ENCODE data around the gene GABRP.
"Not testable (repeated sequence)": the region's sequence is repeated elsewhere in the genome, so short reads cannot be mapped to it uniquely, and the experiment has no call there.

Gene GABRP

DNA sequence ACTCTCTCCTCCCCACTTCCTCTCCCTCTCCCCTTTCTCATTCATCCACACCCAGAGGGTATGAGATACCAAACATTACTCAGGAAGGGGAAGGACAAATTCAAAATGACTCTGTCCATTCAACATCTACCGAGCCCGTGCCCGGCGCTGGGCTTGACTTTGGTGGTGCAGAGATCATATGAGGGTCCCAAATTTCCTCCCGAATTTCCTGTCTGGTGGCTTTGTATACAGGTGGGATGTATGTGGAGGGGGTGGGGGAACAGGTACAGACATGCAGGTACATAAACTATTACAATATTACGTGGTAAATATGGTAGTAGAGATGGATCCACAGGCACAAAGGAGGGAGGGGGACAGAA, 21.8 kb upstream of the GABRP start:
- peak overlapping the region; percentile 76 for H3K56ac ChIP-seq (ENCODE audit: low read length)
- peak overlapping the region; percentile 78 for H3K18ac ChIP-seq (ENCODE audit: low read length)
- H2BK120ac ChIP-seq (ENCODE audit: low read depth, low read length) = peak overlapping the region; percentile 49
- WGBS (ENCODE audit: extremely low coverage, insufficient coverage, low lambda C conversion rate) = no CpG with 5 or more reads among the region's 6 CpGs
- H3K4me2 ChIP-seq (ENCODE audit: low read length) = no peak overlapping the region
- H3K23ac ChIP-seq (ENCODE audit: low read length) = peak overlapping the region; percentile 89
- H3K9ac ChIP-seq (ENCODE audit: low read length) = peak overlapping the region; percentile 10
- H3K4ac ChIP-seq (ENCODE audit: low read depth, low read length) = peak overlapping the region; percentile 71
- no peaks in the 10 kb centered on the region for H3K79me2 ChIP-seq (ENCODE audit: control insufficient read depth, insufficient read depth, low read length)
- H2BK15ac ChIP-seq (replicated peaks; ENCODE audit: low read depth) = no peak overlapping the region
- no peak overlapping the region for H2AK5ac ChIP-seq (ENCODE audit: low read length)
- no peak overlapping the region for H4K8ac ChIP-seq (ENCODE audit: low read depth, low read length)
- H3K36me3 ChIP-seq (ENCODE audit: control insufficient read depth, insufficient read depth, low read length) = peaks cover 5% of the 10 kb centered on the region
- no peaks in the 10 kb centered on the region for H3K79me1 ChIP-seq (ENCODE audit: low read length)
- no peak overlapping the region for H4K5ac ChIP-seq (ENCODE audit: low read length)
- peak overlapping the region; percentile 70 for H3K27ac ChIP-seq (ENCODE audit: low read depth, low read length)
- no peak for DNase-seq
- H2BK5ac ChIP-seq (ENCODE audit: low read length) = peak overlapping the region; percentile 31
- H3K4me1 ChIP-seq (ENCODE audit: control insufficient read depth, low read depth, low read length) = peaks cover 19% of the 10 kb centered on the region
- H3K4me3 ChIP-seq (ENCODE audit: low read length) = no peak overlapping the region
- H3K27me3 ChIP-seq (ENCODE audit: insufficient read depth, low read length, poor library complexity) = no peaks in the 10 kb centered on the region

DNA sequence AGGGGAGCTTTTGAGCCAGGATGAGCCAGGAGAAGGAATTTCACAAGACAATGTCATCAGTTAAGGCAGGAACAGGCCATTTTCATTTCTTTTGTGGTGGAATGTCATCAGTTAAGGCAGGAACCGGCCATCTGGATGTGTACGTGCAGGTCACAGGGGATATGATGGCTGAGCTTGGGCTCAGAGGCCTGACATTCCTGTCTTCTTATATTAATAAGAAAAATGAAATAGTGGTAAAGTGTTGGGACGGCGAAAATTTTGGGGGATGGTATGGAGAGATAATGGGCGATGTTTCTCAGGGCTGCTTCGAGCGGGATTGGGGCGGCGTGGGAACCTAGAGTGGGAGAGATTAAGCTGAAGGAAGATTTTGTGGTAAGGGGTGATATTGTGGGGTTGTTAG, 21.2 kb upstream of the GABRP start:
- not testable (repeated sequence) for H3K79me1 ChIP-seq (ENCODE audit: low read length); H3K4me3 ChIP-seq (ENCODE audit: low read length); H2BK15ac ChIP-seq (replicated peaks; ENCODE audit: low read depth); H3K27ac ChIP-seq (ENCODE audit: low read depth, low read length); H3K4ac ChIP-seq (ENCODE audit: low read depth, low read length); H4K8ac ChIP-seq (ENCODE audit: low read depth, low read length); H3K36me3 ChIP-seq (ENCODE audit: control insufficient read depth, insufficient read depth, low read length); H3K4me2 ChIP-seq (ENCODE audit: low read length); H3K9ac ChIP-seq (ENCODE audit: low read length); H2BK5ac ChIP-seq (ENCODE audit: low read length); H2BK120ac ChIP-seq (ENCODE audit: low read depth, low read length); DNase-seq; H3K18ac ChIP-seq (ENCODE audit: low read length); H2AK5ac ChIP-seq (ENCODE audit: low read length); H3K56ac ChIP-seq (ENCODE audit: low read length); H3K79me2 ChIP-seq (ENCODE audit: control insufficient read depth, insufficient read depth, low read length); H3K27me3 ChIP-seq (ENCODE audit: insufficient read depth, low read length, poor library complexity); H4K5ac ChIP-seq (ENCODE audit: low read length); H3K23ac ChIP-seq (ENCODE audit: low read length)
- WGBS (ENCODE audit: extremely low coverage, insufficient coverage, low lambda C conversion rate) = no CpG with 5 or more reads among the region's 9 CpGs
- H3K4me1 ChIP-seq (ENCODE audit: control insufficient read depth, low read depth, low read length) = peaks cover 19% of the 10 kb centered on the region

DNA sequence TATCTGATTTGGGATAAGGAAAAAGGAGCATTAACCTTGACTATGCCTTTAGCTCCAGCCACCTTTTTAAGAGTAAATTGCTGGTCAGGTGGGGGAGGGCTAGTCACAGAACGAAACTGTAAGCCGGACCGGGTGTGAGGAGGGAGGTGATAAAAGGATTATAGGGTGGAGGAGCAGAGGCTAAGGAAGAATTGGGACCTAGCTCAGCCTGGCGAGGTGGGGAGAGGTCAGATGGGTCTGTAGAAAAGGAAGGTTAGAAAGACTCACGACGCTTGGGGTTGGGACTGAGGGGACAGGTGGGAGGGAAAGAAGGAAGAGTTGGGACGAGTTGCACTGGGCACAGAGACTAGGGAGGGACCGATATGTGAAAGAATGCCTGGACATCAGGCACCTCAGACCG, 17.7 kb upstream of the GABRP start:
- not testable (repeated sequence) for H4K5ac ChIP-seq (ENCODE audit: low read length); H3K18ac ChIP-seq (ENCODE audit: low read length); H3K27me3 ChIP-seq (ENCODE audit: insufficient read depth, low read length, poor library complexity); H3K36me3 ChIP-seq (ENCODE audit: control insufficient read depth, insufficient read depth, low read length); H3K9ac ChIP-seq (ENCODE audit: low read length); H3K4ac ChIP-seq (ENCODE audit: low read depth, low read length); H3K4me2 ChIP-seq (ENCODE audit: low read length); H3K79me2 ChIP-seq (ENCODE audit: control insufficient read depth, insufficient read depth, low read length); H4K8ac ChIP-seq (ENCODE audit: low read depth, low read length); H3K4me3 ChIP-seq (ENCODE audit: low read length); H3K79me1 ChIP-seq (ENCODE audit: low read length); H2BK120ac ChIP-seq (ENCODE audit: low read depth, low read length); H2BK15ac ChIP-seq (replicated peaks; ENCODE audit: low read depth); H2BK5ac ChIP-seq (ENCODE audit: low read length); H2AK5ac ChIP-seq (ENCODE audit: low read length); H3K23ac ChIP-seq (ENCODE audit: low read length)
- no CpG with 5 or more reads among the region's 9 CpGs for WGBS (ENCODE audit: extremely low coverage, insufficient coverage, low lambda C conversion rate)
- peak overlapping the region; percentile 36 for H3K27ac ChIP-seq (ENCODE audit: low read depth, low read length)
- peaks cover 14% of the 10 kb centered on the region for H3K4me1 ChIP-seq (ENCODE audit: control insufficient read depth, low read depth, low read length)
- peak overlapping the region; percentile 67 for H3K56ac ChIP-seq (ENCODE audit: low read length)
- peak; percentile 50 for DNase-seq

DNA sequence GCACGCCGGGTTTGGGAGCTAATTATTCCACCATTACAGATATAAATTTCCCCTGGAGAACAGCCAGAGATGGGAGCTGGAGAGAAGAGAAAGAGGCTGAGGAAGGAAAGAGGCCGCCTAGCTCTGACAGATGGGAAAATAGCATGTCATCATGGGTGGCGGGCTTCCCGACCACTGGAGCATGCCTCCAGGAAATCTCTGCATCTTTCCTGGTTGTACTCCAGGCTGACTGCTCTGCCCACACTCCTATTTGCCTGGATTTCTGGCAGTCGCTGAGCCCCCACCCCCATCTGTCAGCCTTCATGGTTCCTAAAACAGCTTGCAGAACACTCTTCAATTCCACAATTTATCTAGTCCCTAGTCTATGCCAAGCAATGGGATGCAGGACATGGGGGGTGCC, 14.3 kb upstream of the GABRP start:
- Histone ChIP-seq H4K8ac (ENCODE audit: low read depth, low read length) (no peak overlapping the region), H3K79me1 (ENCODE audit: low read length) (no peaks in the 10 kb centered on the region), H3K18ac (ENCODE audit: low read length) (peak overlapping the region; percentile 72), H2BK5ac (ENCODE audit: low read length) (no peak overlapping the region), H3K27ac (ENCODE audit: low read depth, low read length) (no peak overlapping the region), H3K56ac (ENCODE audit: low read length) (no peak overlapping the region), H3K23ac (ENCODE audit: low read length) (no peak overlapping the region), H2BK120ac (ENCODE audit: low read depth, low read length) (peak overlapping the region; percentile 40), H2AK5ac (ENCODE audit: low read length) (no peak overlapping the region), H3K4me1 (ENCODE audit: control insufficient read depth, low read depth, low read length) (peaks cover 8% of the 10 kb centered on the region), H3K79me2 (ENCODE audit: control insufficient read depth, insufficient read depth, low read length) (no peaks in the 10 kb centered on the region), H3K36me3 (ENCODE audit: control insufficient read depth, insufficient read depth, low read length) (no peaks in the 10 kb centered on the region), H3K4ac (ENCODE audit: low read depth, low read length) (no peak overlapping the region), H4K5ac (ENCODE audit: low read length) (no peak overlapping the region), H3K9ac (ENCODE audit: low read length) (no peak overlapping the region), H2BK15ac (replicated peaks; ENCODE audit: low read depth) (no peak overlapping the region), H3K4me2 (ENCODE audit: low read length) (no peak overlapping the region), H3K27me3 (ENCODE audit: insufficient read depth, low read length, poor library complexity) (no peaks in the 10 kb centered on the region), H3K4me3 (ENCODE audit: low read length) (no peak overlapping the region)
- DNase-seq = no peak
- no CpG with 5 or more reads among the region's 6 CpGs for whole genome bisulfite sequencing (ENCODE audit: extremely low coverage, insufficient coverage, low lambda C conversion rate)

DNA sequence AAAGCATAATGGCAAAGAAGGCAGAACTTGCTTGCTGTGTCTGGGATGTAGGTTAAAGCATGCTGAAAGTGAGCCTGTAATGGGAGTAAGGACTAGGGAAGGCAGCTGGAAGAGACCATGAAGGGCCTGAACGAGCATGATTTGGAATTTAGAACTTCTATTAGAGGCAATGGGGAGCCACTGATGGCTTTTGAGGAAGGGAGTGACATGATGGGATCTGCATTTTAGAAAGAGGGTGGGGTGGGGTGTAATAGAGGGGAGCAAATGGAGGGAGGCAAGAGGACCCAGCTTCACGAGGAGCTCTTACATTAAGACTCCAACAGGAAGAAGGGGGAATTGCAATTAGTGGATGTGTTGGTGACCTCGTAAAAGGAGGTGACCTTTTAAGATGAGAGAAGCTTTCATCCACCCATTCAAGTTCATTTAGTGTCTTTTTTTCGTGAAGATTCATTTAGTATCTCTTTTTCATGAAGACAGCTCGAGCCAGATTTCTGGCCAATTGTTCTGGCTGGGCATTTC, 13.6 kb upstream of the GABRP start:
- Histone ChIP-seq H4K8ac (ENCODE audit: low read depth, low read length) (no peak overlapping the region), H2AK5ac (ENCODE audit: low read length) (no peak overlapping the region), H3K36me3 (ENCODE audit: control insufficient read depth, insufficient read depth, low read length) (no peaks in the 10 kb centered on the region), H3K4me1 (ENCODE audit: control insufficient read depth, low read depth, low read length) (peaks cover 8% of the 10 kb centered on the region), H3K56ac (ENCODE audit: low read length) (peak overlapping the region; percentile 22), H3K79me1 (ENCODE audit: low read length) (no peaks in the 10 kb centered on the region), H2BK15ac (replicated peaks; ENCODE audit: low read depth) (no peak overlapping the region), H3K27me3 (ENCODE audit: insufficient read depth, low read length, poor library complexity) (no peaks in the 10 kb centered on the region), H4K5ac (ENCODE audit: low read length) (no peak overlapping the region), H3K4ac (ENCODE audit: low read depth, low read length) (no peak overlapping the region), H3K18ac (ENCODE audit: low read length) (no peak overlapping the region), H3K4me2 (ENCODE audit: low read length) (no peak overlapping the region), H2BK120ac (ENCODE audit: low read depth, low read length) (no peak overlapping the region), H3K23ac (ENCODE audit: low read length) (no peak overlapping the region), H3K27ac (ENCODE audit: low read depth, low read length) (no peak overlapping the region), H3K4me3 (ENCODE audit: low read length) (no peak overlapping the region), H2BK5ac (ENCODE audit: low read length) (peak overlapping the region; percentile 14), H3K79me2 (ENCODE audit: control insufficient read depth, insufficient read depth, low read length) (no peaks in the 10 kb centered on the region), H3K9ac (ENCODE audit: low read length) (no peak overlapping the region)
- DNase-seq = no peak
- WGBS (ENCODE audit: extremely low coverage, insufficient coverage, low lambda C conversion rate) = no CpG with 5 or more reads among the region's 5 CpGs

DNA sequence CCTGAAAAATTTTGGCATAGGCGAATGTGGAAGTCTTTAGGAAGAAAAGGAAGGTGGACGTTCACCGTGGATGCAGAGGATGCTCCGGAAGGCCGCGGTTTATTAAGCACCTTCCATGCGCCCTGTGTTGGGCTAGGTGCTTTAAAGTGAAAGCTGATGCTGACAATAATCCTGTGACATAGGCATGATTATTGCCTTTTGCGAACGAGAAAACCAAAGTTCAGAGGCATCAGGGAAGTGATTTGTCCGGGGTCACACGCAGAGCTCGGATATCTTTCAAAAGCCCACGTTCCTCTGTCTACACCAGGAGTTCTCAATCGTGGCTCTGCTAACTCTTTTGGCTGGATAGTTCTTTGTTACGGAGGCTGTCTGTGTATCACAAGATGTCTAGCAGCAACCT, 12.0 kb upstream of the GABRP start:
- Histone ChIP-seq H3K4me2 (ENCODE audit: low read length) (no peak overlapping the region), H2BK15ac (replicated peaks; ENCODE audit: low read depth) (no peak overlapping the region), H3K27me3 (ENCODE audit: insufficient read depth, low read length, poor library complexity) (no peaks in the 10 kb centered on the region), H4K5ac (ENCODE audit: low read length) (no peak overlapping the region), H3K36me3 (ENCODE audit: control insufficient read depth, insufficient read depth, low read length) (no peaks in the 10 kb centered on the region), H4K8ac (ENCODE audit: low read depth, low read length) (no peak overlapping the region), H3K27ac (ENCODE audit: low read depth, low read length) (no peak overlapping the region), H3K79me1 (ENCODE audit: low read length) (no peaks in the 10 kb centered on the region), H2BK120ac (ENCODE audit: low read depth, low read length) (no peak overlapping the region), H3K4me1 (ENCODE audit: control insufficient read depth, low read depth, low read length) (peaks cover 8% of the 10 kb centered on the region), H2BK5ac (ENCODE audit: low read length) (no peak overlapping the region), H3K79me2 (ENCODE audit: control insufficient read depth, insufficient read depth, low read length) (no peaks in the 10 kb centered on the region), H3K56ac (ENCODE audit: low read length) (no peak overlapping the region), H3K18ac (ENCODE audit: low read length) (no peak overlapping the region), H3K23ac (ENCODE audit: low read length) (no peak overlapping the region), H3K9ac (ENCODE audit: low read length) (no peak overlapping the region), H3K4me3 (ENCODE audit: low read length) (no peak overlapping the region), H2AK5ac (ENCODE audit: low read length) (no peak overlapping the region), H3K4ac (ENCODE audit: low read depth, low read length) (no peak overlapping the region)
- DNase-seq = no peak
- WGBS (ENCODE audit: extremely low coverage, insufficient coverage, low lambda C conversion rate) = no CpG with 5 or more reads among the region's 15 CpGs

All from mesendoderm (in vitro differentiated cells).